ENCODE measurements around the gene KCNJ12.

GRCh38 chr17:21455761-21456160, 79.6 kb downstream of the KCNJ12 start:
- TF ChIP-seq TAF1 (IDR thresholded peaks at IDR 0.05; ENCODE audit: borderline replicate concordance, insufficient read depth, low read length) (no peak), POLR2AphosphoS5 (IDR thresholded peaks at IDR 0.05; ENCODE audit: low read depth, low read length) (no peak), SIN3A (IDR thresholded peaks at IDR 0.05; ENCODE audit: borderline replicate concordance, insufficient read depth, low read length) (no peak)

Measured in PFSK-1 (cell line).